ENCODE results near the gene ASIC1. TPM values are rescaled to one million over a fixed set of nuclear protein-coding genes. Genes with fewer than 3 reads are reported as not detected.

The ASIC1 gene
- polyA plus RNA-seq, 12 donors, result 8.1 to 15.0 (median 10.7) TPM; not detected in 1

DNA sequence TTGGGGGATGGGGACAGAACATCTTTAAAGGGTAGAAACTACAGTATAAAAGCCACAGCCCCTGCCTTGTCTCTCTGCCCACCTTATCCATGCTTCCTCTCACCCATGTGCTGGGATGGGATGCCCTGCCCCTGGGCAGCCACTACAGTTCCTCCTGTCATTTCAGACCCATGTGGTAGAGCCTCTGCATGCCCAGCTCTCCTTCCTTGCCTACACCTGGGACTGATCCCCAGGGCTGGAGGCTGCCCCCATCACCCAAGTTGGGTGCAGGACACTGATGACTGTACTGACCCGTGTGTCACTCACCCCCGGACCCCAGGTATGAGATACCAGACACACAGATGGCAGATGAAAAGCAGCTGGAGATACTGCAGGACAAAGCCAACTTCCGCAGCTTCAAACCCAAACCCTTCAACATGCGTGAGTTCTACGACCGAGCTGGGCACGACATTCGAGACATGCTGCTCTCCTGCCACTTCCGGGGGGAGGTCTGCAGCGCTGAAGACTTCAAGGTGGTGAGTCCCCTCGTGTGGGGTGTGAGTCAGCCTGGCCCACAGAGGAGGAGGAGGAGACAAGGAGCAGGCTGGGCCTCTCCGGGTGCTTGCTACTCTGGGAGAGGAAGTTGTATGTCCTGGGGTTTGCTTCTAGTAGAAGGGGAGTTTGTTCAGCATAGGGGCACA lies 2.2 kb downstream of the ASIC1 start:
- no peak for DNase-seq

DNA sequence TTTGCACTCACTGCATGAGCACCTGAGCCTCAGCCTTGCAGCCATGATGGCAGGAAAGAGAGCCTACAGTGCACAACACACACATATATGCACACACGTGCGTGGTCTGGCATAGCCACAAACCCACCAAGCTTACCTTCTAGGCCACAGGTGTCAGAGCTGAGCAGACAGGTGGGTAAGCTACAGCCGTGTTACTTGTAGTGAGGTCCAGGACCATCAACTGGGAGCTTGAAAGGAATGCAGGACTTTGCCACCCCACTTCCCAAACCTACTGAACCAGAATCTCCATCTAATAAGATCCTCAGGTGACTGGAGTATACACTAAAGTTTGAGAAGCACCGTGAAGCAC lies 2.7 kb downstream of the ASIC1 start:
- no peak for DNase-seq

DNA sequence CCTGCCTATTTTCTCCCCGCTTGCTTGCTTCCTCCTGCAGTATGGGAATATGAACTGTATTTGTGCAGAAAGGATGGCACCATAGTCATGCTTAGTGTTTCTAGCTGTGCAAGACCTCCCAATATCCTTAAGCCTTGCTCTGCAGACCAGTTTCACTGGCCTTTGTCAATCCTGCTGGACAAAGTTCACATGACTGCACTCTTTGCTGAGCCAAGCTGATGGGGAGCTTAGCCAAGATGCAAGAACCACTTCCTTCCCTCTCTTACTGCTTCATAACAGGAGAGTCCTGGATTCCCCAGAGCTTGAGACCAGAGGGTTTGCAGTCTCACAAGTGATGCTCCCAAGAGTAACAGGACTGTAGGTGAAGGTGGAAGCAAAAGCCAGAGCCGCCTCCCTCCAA lies 3.8 kb downstream of the ASIC1 start:
- DNase-seq, result no peak

DNA sequence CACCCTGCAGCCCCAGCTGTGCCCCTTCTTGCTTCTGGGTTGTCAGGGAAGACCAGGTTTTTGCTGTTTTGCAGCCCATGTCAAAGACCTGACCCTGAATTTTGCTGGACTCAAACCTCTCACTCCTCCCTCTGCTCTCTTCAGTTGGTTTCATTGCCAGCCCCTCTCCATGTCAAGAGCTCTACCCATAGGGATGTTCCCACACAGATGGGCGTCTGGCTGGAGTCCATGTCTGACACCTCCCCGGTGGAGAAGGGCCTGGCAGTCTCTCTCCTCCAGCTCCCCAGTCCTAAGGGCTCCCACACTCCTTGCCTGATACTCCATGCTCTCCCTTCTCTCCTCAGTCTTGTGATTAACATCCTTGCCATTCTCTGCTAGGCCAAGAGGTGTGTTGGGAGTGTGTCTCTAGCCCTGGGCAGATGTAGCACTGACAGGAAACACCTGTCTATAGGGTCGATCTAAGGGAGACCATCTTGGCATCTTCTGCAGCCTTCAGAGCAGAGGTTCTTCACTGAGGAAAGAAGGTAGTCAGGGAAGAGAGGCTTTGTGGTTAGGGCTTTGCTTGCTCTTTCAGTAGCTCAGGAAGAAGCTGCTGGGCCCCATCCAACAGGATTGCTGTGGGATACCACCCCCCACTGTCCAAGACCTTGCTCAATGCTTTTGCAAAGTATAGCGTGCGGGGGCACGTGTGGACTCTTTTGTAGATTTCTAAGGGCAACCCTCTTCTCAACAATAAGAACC lies 4.7 kb downstream of the ASIC1 start:
- no peak for DNase-seq

DNA sequence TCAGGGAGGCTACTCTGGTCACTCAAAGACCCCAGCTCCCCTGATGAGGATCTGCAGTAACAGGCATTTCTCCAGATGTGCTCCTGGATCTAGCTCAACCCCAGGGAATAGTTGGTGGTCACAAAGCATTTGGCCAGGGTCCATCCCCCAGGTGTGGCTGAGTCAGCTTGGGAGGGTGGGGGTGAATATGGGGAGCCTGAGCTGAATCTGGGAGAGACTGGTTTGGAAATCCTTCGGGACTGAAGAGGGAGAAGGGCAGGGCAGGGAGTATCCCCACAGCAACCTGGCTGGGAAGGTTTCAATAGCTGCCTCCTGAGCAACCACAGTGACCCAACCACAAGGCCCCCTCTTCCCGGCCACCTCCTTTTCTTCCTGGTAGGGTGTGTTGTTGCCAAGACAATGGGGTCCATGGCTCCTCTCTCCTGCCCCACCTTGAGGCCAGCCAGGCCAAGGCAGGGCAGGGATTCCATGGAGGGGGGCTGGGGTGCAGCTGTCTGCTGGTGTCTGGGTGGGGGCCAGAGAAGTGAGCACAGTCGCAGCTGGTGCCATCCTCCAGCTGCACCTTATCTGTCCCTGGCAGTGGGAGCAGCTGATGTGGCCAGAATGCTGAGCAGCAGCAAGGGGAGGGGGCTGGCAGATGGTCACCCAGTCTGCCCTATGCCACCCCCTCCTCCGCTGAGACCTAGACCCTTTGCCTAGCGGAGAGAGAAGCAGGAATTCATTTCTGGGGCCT lies 5.5 kb downstream of the ASIC1 start:
- DNase-seq, result no peak

DNA sequence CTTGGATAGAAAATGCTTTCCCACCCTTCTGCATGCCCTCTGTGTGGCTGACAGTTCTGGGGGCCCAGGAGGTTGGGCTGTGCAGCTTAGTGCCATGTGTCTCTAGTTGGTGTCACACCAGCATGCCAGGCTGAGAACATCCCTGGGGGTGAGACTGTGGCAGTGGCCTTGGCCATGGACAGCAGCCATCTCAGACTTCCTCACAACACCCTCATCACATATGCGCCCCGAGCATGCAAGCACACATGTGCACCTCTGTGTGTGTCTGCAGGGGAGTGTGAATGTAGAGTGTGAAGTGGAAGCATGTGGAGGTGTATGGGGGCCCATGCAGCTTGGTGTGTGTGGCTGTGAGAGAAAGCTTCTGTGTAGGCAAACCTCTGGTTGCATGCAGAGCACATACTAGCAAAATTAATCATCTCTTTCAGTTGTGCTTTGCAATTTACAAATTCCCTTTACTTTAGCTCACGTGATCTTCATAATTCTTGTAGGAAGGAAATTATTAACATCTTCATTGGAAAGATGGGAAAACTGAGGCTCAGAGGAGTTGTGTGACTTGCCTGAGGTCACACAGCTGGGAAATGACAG lies 8.4 kb downstream of the ASIC1 start:
- DNase-seq, result no peak

DNA sequence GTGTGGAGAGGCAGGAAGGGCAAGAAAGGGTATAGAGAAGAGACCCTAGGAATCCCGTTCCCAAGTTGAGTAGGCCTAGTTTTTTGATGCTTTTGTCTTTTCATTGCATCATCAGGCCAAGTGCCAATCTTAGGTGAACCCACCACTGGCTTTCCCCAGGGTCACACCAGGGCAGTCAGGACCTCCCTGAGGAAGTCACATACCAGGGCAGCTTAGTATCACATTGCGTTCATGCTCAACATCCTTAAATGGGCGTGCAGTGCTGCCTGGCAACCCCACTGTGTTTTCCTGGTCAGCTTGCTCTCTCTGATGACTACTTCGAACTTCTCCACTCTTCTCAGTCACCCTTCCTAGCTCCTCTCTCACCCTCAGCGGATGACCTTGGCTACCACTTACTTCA lies 9.0 kb downstream of the ASIC1 start:
- DNase-seq, result no peak

DNA sequence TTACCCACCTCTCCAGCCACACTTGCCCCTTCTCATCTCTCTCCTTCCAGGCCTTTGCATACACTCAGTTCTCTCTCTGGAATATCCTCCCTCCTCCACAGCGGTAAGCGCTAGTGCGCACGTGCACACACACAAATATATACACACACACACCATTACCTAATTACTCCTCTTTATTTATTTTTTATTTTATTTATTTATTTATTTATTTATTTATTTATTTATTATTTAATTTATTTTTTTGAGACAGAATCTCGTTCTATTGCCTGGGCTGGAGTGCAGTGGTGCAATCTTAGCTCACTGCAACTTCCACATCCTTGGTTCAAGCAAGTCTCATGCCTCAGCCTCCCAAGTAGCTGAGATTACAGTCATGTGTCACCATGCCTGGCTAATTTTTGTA lies 11.7 kb downstream of the ASIC1 start:
- DNase-seq, result no peak

DNA sequence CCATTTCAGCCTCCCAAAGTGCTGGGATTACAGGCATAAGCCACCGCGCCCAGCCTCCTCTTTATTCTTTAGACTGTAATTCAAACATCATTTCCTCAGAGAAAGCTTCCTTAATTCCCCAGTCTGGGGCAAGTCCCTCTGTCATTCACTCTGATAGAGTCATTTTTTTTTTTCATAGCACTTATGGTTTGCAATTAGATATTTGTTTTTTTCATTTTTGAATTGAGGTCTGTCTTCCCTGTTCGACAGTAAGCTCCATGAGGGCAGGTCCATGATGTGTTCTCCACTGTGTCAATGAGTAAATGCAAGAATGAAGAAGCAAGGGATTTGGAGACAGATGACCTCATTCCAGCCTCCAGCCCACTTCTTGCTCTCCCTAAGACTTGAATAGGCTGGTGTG lies 12.1 kb downstream of the ASIC1 start:
- DNase-seq, result no peak

DNA sequence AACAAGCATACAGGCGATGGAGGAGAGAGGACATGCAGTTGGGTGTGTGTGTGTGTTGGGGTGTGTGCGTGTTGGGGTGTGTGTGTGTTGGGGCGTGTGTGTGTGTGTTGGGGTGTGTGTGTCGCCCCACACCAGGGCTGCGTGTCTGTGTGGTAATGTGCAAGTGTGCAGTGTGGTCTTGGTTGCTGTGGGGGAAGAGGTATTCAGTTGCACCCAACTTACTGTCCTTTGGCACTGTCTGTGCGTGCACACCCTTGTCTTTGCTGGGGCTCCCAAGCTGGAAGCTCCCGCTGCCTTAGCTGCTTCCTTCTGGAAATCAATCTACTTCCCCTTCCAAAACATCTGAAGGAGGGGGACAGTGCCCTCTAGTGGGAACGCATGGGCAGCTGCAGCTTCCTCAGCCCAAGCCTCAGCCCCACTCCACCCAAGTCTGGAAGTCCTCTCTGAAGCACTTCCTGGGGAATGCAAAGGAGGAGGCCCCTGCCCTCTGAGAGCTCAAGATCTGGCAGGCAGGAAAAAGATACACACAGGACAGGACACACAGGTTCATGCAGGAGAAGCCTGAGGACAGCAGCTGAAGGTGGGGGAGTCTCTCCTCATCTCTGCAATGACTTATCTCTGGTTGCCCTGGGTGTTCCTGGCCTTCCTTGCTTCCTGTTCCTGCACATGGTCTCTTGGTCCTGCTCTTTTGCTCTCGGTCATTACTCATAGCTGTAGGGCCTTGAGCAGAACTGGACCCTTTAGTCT lies 13.1 kb downstream of the ASIC1 start:
- peak; percentile 92 for DNase-seq

DNA sequence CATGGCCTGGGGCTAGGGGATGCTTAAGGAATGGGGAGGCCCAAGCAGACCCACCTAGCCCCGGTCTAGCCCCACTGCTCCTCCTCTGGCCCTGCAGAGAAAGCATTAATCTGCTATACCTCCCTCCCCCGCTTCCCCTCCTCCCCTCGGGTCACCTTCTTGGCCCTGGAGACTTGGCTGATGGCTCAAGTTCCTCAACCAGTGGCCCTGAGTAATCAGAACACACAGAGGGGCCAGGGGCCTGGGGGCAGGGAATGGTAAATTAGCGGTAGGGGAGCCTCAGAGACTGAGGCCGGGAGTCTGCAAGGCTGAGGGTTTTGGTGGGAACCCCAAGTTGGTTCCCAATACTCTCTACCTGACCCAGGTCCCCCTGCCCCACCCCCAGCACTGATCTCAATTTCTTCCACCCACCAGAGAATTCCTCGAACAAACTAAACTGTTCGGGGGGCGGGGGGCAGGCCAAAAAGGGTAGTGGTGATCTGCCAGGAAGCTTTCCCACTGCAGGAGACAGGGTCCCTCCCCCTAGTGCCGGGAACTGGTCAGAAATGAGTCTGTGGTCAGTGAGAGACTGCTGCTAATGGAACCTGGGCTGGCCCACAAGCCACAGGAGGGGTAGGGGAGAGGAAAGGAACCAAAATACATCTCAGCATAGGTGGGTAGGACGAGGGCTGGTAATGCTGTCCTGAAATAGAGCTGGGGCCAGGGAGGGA lies 15.0 kb downstream of the ASIC1 start:
- DNase-seq, result no peak

DNA sequence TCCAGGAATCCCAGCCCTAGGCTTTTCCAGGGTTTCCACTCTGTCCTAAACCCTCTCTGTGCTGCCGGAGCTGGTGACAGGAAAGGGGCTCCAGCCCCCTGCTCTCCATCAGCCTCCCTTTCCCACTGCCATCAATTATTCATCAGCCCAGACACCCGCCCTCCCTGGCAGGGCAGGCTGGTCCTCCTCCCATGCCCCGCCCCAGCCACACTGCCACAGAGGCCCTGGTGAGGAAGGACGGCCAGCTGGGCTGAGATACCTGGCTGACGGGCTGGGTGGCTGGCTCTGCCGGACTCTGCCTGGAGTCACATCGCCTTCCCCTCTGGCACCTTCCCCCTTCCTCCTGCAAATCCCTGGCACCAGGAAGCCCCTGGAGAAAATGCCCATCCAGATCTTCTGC lies 15.8 kb downstream of the ASIC1 start:
- DNase-seq, result no peak

DNA sequence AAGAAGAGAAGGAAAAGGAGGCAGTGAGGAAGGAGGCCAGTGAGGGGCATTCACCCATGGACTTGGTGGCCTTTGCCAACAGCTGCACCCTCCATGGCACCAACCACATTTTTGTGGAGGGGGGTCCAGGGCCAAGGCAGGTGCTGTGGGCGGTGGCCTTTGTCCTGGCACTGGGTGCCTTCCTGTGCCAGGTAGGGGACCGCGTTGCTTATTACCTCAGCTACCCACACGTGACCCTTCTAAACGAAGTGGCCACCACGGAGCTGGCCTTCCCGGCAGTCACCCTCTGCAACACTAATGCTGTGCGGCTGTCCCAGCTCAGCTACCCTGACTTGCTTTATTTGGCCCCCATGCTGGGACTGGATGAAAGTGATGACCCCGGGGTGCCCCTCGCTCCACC lies 16.3 kb downstream of the ASIC1 start:
- DNase-seq, result no peak

DNA sequence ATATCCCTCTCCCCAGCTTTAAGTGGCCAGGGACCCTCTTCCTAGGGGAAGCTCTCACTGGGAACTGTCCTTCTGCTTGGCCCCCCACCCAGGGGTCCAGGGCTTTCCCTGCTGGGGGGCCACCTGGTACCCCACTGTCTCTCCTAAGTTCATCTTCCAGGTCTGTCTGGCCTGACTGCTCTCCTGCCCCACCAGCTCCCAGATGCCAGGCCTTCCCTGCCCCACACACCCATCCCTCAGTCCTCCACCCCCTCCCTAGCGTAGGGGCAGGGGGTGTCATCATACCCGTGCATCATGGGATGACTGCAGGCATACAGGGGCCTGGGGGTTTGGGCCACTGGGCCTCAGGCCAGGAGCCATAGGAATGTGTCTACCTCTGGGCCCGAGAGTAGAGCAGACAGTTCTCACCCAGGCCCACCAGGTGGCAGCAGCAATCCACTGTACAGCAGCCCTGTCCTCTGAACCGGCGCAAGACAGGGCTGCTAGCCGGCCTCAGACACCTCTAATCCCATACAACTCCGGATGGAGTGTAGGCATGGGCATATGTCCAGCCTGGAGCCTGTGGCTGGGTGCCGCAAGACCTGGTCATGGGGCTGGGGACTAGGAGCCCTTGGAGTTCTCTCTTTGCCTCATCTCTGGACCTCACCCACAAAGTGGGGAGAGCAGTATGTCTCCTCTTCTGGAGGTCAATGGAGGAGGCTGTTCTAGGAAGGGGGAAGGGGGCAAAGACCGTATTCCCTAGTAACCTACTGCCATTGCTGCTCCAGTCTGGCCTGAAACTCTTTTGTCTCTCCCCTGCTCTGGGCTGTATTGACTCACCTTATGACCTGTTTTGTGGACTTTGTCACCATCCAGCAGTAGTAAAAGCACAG lies 17.8 kb downstream of the ASIC1 start:
- DNase-seq, result peak; percentile 82

DNA sequence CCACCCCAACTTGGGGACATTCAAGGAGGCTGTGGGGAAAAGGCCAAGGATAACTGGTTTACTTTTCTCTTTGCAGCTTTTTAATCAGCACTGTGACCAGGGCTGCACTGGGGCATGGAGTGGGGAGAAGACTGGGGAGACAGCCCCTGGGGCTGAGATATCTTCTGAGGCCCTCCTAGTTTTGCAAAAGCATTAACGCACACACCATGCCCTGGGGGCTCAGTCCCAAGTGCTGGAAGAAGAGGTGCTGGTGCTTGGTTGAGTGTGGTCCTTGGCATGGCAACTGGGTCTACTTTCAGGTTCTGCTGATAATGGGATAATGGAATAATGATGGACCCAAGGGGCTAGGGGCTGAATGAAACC lies 18.4 kb downstream of the ASIC1 start:
- DNase-seq, result no peak

DNA sequence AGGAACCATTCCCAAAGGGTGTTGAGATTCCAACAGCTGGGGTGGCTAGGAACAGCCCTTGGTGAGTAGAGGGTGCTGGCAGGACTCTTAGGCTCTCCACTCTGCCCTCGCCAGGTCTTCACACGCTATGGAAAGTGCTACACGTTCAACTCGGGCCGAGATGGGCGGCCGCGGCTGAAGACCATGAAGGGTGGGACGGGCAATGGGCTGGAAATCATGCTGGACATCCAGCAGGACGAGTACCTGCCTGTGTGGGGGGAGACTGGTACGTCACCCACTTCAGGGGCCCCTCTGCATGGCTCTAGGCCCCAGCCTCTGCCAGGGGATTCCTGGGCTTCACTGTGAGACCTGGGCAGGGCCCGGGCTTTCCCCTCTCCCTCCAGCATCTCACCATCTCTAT lies 19.7 kb downstream of the ASIC1 start:
- DNase-seq, result no peak

DNA sequence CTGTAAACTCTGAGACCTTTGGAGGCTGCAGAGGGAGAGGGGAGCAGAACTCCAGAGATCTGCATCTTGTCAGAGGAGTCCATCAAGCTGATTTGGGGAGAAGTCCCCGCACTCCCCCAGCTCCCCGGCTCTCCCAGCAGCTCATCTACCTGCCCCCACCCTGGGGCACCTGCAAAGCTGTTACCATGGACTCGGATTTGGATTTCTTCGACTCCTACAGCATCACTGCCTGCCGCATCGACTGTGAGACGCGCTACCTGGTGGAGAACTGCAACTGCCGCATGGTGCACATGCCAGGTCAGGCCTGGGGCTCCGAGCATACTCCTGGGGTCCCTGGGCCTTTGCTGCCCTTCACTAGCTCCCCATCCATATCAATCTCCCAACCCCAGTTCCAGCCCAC lies 20.9 kb downstream of the ASIC1 start:
- no peak for DNase-seq

DNA sequence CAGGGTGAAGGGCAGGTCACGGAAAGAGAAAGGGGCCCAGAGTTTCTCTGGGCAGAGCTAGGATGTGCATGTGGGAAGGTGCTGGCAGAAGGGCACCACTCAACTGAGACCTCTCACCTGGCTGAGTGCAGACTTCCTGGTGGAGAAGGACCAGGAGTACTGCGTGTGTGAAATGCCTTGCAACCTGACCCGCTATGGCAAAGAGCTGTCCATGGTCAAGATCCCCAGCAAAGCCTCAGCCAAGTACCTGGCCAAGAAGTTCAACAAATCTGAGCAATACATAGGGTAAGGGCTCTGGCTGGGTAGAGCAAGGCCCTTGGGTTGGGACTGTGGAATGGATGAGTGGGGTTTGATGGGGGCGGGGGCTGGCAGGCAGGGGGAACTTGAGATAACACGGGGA lies 22.4 kb downstream of the ASIC1 start:
- DNase-seq, result no peak

DNA sequence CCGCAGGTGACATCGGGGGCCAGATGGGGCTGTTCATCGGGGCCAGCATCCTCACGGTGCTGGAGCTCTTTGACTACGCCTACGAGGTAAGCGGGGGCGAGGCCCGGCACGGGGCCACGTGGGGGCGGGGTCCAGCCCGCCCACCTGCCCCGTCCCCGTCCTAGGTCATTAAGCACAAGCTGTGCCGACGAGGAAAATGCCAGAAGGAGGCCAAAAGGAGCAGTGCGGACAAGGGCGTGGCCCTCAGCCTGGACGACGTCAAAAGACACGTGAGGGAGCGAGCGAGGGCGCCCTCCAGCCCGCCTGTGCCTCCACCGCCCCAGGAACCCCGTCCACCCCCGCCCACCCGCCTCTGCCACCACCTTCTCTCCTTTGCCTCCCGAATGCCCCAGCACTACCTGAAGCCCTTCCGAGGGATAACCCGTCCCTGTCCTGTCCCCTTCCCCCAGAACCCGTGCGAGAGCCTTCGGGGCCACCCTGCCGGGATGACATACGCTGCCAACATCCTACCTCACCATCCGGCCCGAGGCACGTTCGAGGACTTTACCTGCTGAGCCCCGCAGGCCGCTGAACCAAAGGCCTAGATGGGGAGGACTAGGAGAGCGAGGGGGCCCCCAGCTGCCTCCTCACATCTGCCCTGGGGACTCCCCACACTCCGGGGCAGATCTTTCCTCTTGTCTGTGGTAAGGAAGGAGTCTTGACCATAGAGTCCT lies 23.9 kb downstream of the ASIC1 start:
- DNase-seq, result no peak

DNA sequence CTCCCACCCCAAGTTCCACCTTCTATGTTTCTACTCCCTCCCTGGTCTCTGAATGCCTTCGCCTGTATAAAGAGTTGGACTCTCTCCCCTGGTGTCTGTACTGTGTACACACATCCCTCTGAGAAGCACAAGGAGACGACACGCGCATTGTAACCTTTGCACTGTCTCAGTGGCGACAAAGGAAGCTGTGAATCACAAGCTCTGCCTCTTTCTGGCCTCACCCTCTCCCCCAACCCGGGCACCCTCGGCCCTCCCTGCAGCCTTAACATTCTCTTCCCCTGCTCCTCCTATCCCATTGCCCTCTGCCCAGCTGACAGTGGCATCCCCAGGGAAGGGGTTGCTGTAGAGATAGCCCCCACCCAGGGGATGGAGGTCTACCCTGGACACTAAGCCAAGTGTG lies 25.2 kb downstream of the ASIC1 start:
- DNase-seq, result no peak

All from muscle of arm (tissue), 12 donors.